ENCODE results near the gene IL11RA.

The IL11RA gene

GRCh38 chr9:34688329-34689115, 36.5 kb downstream of the IL11RA start:
- DNase-seq, result no peak

- DNase-seq, result no peak
These were observed 37.1 kb downstream of the IL11RA start for GRCh38 chr9:34689116-34689470.

GRCh38 chr9:34689512-34689911, 37.5 kb downstream of the IL11RA start:
- DNase-seq, result no peak

GRCh38 chr9:34690983-34691935, 39.3 kb downstream of the IL11RA start, which contains the start of gene CCL19:
TSS of gene CCL19 (minus strand) at chr9:34691276. CDS start at chr9:34691139, 137 bp downstream.
- DNase-seq, result no peak

GRCh38 chr9:34691936-34692315, 39.9 kb downstream of the IL11RA start:
- no peak for DNase-seq

GRCh38 chr9:34693560-34693959, 41.6 kb downstream of the IL11RA start:
- no peak for DNase-seq

- no peak for DNase-seq
These were observed 42.8 kb downstream of the IL11RA start for GRCh38 chr9:34694811-34695210.

GRCh38 chr9:34701023-34701768, 49.2 kb downstream of the IL11RA start:
- DNase-seq, result peak; percentile 81

- DNase-seq, result peak; percentile 88
These were observed 50.1 kb downstream of the IL11RA start for GRCh38 chr9:34701769-34702736.

- DNase-seq, result no peak
These were observed 55.1 kb downstream of the IL11RA start for GRCh38 chr9:34707130-34707529.

- no peak for DNase-seq
These were observed 57.4 kb downstream of the IL11RA start for GRCh38 chr9:34709196-34709978.

GRCh38 chr9:34710023-34710422, 58.0 kb downstream of the IL11RA start, which contains the start of gene CCL21:
TSS of gene CCL21 (minus strand) at chr9:34710136. CDS start at chr9:34710066, 70 bp downstream.
- DNase-seq, result no peak
